HepG2 (cell line): ENCODE data around the gene UROS. TPM values are rescaled to one million over a fixed set of nuclear protein-coding genes. Genes with fewer than 3 reads are reported as not detected.

ENCODE experiments used
- ATF7-NPFF ChIP-seq: sonication (generic); formaldehyde crosslinking; IDR thresholded peaks from 2 replicates; pipeline ENCODE4 v1.8.1; 2023; ENCODE audit warnings: mild to moderate bottlenecking, low read depth, missing genetic modification reagents, moderate library complexity
- CREBL2 ChIP-seq: sonication (generic); formaldehyde crosslinking; IDR thresholded peaks from 2 replicates; pipeline ENCODE4 v1.8.1; 2023; ENCODE audit warnings: missing genetic modification reagents, mild to moderate bottlenecking, borderline replicate concordance
- FLYWCH1 ChIP-seq: sonication (generic); formaldehyde crosslinking; IDR thresholded peaks from 2 replicates; pipeline ENCODE4 v1.8.1; 2023; ENCODE audit warnings: mild to moderate bottlenecking, missing genetic modification reagents
- NPAS2 ChIP-seq: sonication (generic); formaldehyde crosslinking; IDR thresholded peaks from 2 replicates; pipeline ENCODE4 v1.8.0; 2022; ENCODE audit warnings: mild to moderate bottlenecking, missing genetic modification reagents, borderline replicate concordance
- RNF219 ChIP-seq: sonication (generic); formaldehyde crosslinking; IDR thresholded peaks from 2 replicates; pipeline ENCODE4 v1.5.0; 2020; ENCODE audit warnings: mild to moderate bottlenecking, missing genetic modification reagents
- SNAPC4 ChIP-seq: sonication (generic); formaldehyde crosslinking; IDR thresholded peaks from 2 replicates; pipeline ENCODE4 v1.4.0; 2020; ENCODE audit warnings: mild to moderate bottlenecking, missing genetic modification reagents
- ZFP41 ChIP-seq: sonication (generic); formaldehyde crosslinking; IDR thresholded peaks from 2 replicates; pipeline ENCODE4 v1.4.0; 2020; ENCODE audit warnings: mild to moderate bottlenecking, missing genetic modification reagents, borderline replicate concordance
- ZNF333 ChIP-seq: sonication (generic); formaldehyde crosslinking; IDR thresholded peaks from 2 replicates; pipeline ENCODE4 v1.4.0; 2020; ENCODE audit warnings: mild to moderate bottlenecking, missing genetic modification reagents, borderline replicate concordance
- polyA plus RNA-seq, 8 experiments: library from polyadenylated mRNA; depleted of rRNA in 3 of 8; stranded (reverse) in 7 of 8; unstranded in 1 of 8; fragments of >200 nt; fragmentation: Illumina TruSeq in 4 of 8; extraction: Trizol in 4 of 8; gene quantifications; 2 replicates each; pipeline versions ENCODE4 v1.2.1 to v1.2.3, GENCODE V29; 2011 to 2016; ENCODE audit warnings: low read depth in 4 of 8, missing spikeins in 1 of 8, mixed read lengths in 1 of 8; ENCODE audit not compliant: insufficient read depth in 1 of 8
- total RNA-seq, 5 experiments: library from RNA; depleted of rRNA; stranded (reverse); fragments of >200 nt; fragmentation: Illumina TruSeq; extraction: Trizol; gene quantifications; 2 replicates each; pipeline ENCODE4 v1.2.3, GENCODE V29; 2016; ENCODE audit warnings: low read depth in 1 of 5
- TF ChIP-seq, protein P1 (sequence below): sonication (generic); formaldehyde crosslinking; IDR thresholded peaks from 2 replicates; pipeline ENCODE4 v1.9.0; 2021; ENCODE audit warnings: missing genetic modification reagents, borderline replicate concordance
- TF ChIP-seq, protein P2 (sequence below): sonication (generic); formaldehyde crosslinking; IDR thresholded peaks from 2 replicates; pipeline ENCODE4 v1.4.0; 2020; ENCODE audit warnings: missing genetic modification reagents

Gene UROS
- total and polyA plus RNA-seq, 2 of the 13 experiments (the other 11 are each of a cell fraction or from before 2014, with no cell fraction given), result 14.8 to 49.9 TPM

GRCh38 chr10:125792342-125793300, 30.4 kb downstream of the UROS start (continued):
- TF ChIP-seq, protein P1, sequence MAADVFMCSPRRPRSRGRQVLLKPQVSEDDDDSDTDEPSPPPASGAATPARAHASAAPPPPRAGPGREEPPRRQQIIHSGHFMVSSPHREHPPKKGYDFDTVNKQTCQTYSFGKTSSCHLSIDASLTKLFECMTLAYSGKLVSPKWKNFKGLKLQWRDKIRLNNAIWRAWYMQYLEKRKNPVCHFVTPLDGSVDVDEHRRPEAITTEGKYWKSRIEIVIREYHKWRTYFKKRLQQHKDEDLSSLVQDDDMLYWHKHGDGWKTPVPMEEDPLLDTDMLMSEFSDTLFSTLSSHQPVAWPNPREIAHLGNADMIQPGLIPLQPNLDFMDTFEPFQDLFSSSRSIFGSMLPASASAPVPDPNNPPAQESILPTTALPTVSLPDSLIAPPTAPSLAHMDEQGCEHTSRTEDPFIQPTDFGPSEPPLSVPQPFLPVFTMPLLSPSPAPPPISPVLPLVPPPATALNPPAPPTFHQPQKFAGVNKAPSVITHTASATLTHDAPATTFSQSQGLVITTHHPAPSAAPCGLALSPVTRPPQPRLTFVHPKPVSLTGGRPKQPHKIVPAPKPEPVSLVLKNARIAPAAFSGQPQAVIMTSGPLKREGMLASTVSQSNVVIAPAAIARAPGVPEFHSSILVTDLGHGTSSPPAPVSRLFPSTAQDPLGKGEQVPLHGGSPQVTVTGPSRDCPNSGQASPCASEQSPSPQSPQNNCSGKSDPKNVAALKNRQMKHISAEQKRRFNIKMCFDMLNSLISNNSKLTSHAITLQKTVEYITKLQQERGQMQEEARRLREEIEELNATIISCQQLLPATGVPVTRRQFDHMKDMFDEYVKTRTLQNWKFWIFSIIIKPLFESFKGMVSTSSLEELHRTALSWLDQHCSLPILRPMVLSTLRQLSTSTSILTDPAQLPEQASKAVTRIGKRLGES (CRISPR knock-in tag), result no peak
- TF ChIP-seq ATF7-NPFF (CRISPR knock-in tag) (peak; percentile 68; the same call in 1 of the 2 replicates), ZNF333 (CRISPR knock-in tag) (no peak), FLYWCH1 (CRISPR knock-in tag) (no peak), SNAPC4 (CRISPR knock-in tag) (no peak), CREBL2 (CRISPR knock-in tag) (no peak), ZFP41 (CRISPR knock-in tag) (no peak), RNF219 (CRISPR knock-in tag) (no peak), NPAS2 (CRISPR knock-in tag) (no peak)
- TF ChIP-seq, protein P2, sequence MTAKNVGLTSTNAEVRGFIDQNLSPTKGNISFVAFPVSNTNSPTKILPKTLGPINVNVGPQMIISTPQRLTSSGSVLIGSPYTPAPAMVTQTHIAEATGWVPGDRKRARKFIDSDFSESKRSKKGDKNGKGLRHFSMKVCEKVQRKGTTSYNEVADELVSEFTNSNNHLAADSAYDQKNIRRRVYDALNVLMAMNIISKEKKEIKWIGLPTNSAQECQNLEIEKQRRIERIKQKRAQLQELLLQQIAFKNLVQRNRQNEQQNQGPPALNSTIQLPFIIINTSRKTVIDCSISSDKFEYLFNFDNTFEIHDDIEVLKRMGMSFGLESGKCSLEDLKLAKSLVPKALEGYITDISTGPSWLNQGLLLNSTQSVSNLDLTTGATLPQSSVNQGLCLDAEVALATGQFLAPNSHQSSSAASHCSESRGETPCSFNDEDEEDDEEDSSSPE (CRISPR knock-in tag), result peak; percentile 58; the same call in 1 of the 2 replicates
